C4-2B (cell line): Measurements from ENCODE around the gene REPS2.

ENCODE experiments used
- H3K27ac ChIP-seq: fragments of 450-650 bp; 2 replicates; pipeline ENCODE4 v1.5.1; 2017
- CTCF ChIP-seq: fragments of 450-650 bp; conservative IDR thresholded peaks from 2 replicates; pipeline ENCODE4 v1.5.1; 2017; ENCODE audit warnings: mild to moderate bottlenecking
- ZFX ChIP-seq: fragments of 450-650 bp; IDR thresholded peaks from 2 replicates; pipeline ENCODE4 v1.6.1; 2017

Gene REPS2

GRCh38 chrX:17027931-17028330 lies 81.5 kb downstream of the REPS2 start:
- TF ChIP-seq ZFX (no peak), CTCF (no peak)
- H3K27ac ChIP-seq, result no peak overlapping the region

DNA sequence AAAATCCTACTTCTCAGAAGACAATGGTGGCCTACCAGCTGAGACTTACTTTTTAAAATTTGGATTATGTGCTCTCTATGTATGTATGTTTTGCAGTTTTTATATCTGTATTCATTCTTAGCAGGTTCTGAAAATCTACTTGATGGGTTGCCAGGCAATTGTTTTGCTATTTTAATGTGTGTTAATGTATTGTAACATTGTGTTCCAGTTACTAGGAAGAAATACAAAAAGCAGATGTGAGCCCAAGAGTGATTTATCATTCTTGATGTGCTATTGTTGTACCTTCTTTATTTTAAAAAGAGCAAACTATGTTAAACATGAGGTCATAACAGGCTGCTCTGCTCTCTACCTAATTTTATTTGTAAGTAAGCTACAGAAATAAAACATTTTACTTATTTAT lies 81.9 kb downstream of the REPS2 start:
- TF ChIP-seq ZFX (no peak), CTCF (no peak)

GRCh38 chrX:17030092-17030491 lies 83.6 kb downstream of the REPS2 start:
- TF ChIP-seq ZFX, result no peak
- no peak for TF ChIP-seq CTCF
- H3K27ac ChIP-seq, result no peak overlapping the region

More for the DNA sequence above, 81.9 kb downstream of the REPS2 start:
- no peak overlapping the region for H3K27ac ChIP-seq

- no peak overlapping the region for H3K27ac ChIP-seq
- TF ChIP-seq CTCF (no peak), ZFX (no peak)
Measured at GRCh38 chrX:17030580-17031270, 84.3 kb downstream of the REPS2 start.

- no peak for TF ChIP-seq ZFX
- TF ChIP-seq CTCF, result no peak
Measured at GRCh38 chrX:17031827-17032226, 85.4 kb downstream of the REPS2 start.

DNA sequence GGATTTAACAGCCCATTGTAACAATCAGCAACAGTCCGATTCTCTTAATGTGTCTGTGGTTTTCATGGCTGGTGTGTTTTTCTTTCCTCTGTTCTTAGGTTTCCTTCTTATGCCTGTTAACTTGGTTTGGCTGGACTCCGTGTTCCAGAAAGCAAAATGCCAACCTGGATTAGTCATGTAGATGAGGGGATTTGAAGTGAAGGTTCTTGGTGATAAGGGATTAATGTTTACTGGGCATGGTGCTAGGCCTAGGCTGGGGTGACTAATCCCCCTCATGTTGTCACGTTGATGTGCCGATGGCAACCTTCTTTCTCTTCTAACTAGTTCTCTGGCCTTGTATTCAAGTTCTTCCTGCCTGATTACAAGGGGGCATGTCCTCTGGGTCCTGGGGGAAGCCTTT lies 85.9 kb downstream of the REPS2 start:
- H3K27ac ChIP-seq, result no peak overlapping the region
- TF ChIP-seq ZFX, result no peak
- TF ChIP-seq CTCF, result no peak

More at GRCh38 chrX:17031827-17032226, 85.4 kb downstream of the REPS2 start:
- no peak overlapping the region for H3K27ac ChIP-seq

GRCh38 chrX:17033225-17033624 lies 86.8 kb downstream of the REPS2 start:
- H3K27ac ChIP-seq, result no peak overlapping the region

More at GRCh38 chrX:17033225-17033624, 86.8 kb downstream of the REPS2 start:
- TF ChIP-seq CTCF (no peak), ZFX (no peak)
